Endothelial cell of umbilical vein (primary cell): Measurements from ENCODE around the gene CD79B. TPM values are rescaled to one million over a fixed set of nuclear protein-coding genes. Genes with fewer than 3 reads are reported as not detected.
A peak's percentile ranks its signal among the peaks of the same experiment; 100 is the strongest.

Experiments
- BruUV-seq: library from RNA; stranded (reverse); fragments of 400-500 nt; replicated peaks from 2 replicates; lab custom pipeline; 2021; lab: Mats Ljungman, UMichigan
- CTCF ChIA-PET: fragments of 300-600, 350-600 bp; sonication (Branson Sonifier 250); formaldehyde crosslinking; loops from one replicate; lab custom pipeline; 2021; ENCODE audit warnings: antibody characterized with exemption, inconsistent platforms; lab: Charles Lee
- POLR2A ChIA-PET: fragments of 300-600, 350-600 bp; sonication (Branson Sonifier 250); formaldehyde crosslinking; loops from one replicate; lab custom pipeline; 2021; ENCODE audit warnings: antibody characterized with exemption, inconsistent platforms; lab: Charles Lee
- DNase-seq: peaks from one replicate; pipeline ENCODE4 v3.0.0-alpha.2; 2011; ENCODE audit warnings: low read depth, low spot score
- FAIRE-seq: peaks from 2 replicates; lab custom pipeline; 2011; peaks lifted over from hg19 to GRCh38; lab: Jason Lieb, UNC
- H2AFZ ChIP-seq: 2 replicates; pipeline ENCODE4 v1.6.0; 2012; ENCODE audit warnings: low read depth, low read length, control low read depth, inconsistent platforms
- H3K27ac ChIP-seq: 2 replicates; pipeline ENCODE4 v1.5.1; 2011; ENCODE audit warnings: low read depth, mild to moderate bottlenecking, control low read depth, low read length, moderate library complexity; ENCODE audit not compliant: insufficient read depth
- H3K27me3 ChIP-seq, 2 experiments: 2 replicates each; pipeline versions ENCODE4 v1.6.0 to v1.6.1; 2011; ENCODE audit warnings: low read length in 2 of 2, mixed read lengths in 1 of 2; ENCODE audit not compliant: control insufficient read depth in 2 of 2, insufficient read depth in 2 of 2
- H3K36me3 ChIP-seq, 2 experiments: 2 replicates in 1 of 2; 3 replicates in 1 of 2; pipeline ENCODE4 v1.5.1; 2011; ENCODE audit warnings: low read length in 2 of 2, mild to moderate bottlenecking in 1 of 2, moderate library complexity in 1 of 2; ENCODE audit not compliant: control insufficient read depth in 2 of 2, insufficient read depth in 2 of 2; ENCODE audit errors: extremely low read depth in 1 of 2
- H3K4me1 ChIP-seq: 3 replicates; pipeline ENCODE4 v1.5.1; 2011; ENCODE audit warnings: mild to moderate bottlenecking, low read length; ENCODE audit not compliant: control insufficient read depth, insufficient read depth; ENCODE audit errors: extremely low read depth
- H3K4me2 ChIP-seq: 2 replicates; pipeline ENCODE4 v1.6.1; 2011; ENCODE audit warnings: low read length, control low read depth, mixed read lengths; ENCODE audit not compliant: insufficient read depth
- H3K4me3 ChIP-seq, 3 experiments: fragments of 200-600 bp in 1 of 3; sonication (generic), shearing (Covaris generic) in 1 of 3; replicated peaks in 1 of 3; 2 replicates each; pipeline ENCODE4 v1.5.1; 2011 to 2016; ENCODE audit warnings: control low read depth in 3 of 3, low read length in 3 of 3, mild to moderate bottlenecking in 2 of 3, inconsistent platforms in 1 of 3, low read depth in 1 of 3, moderate library complexity in 1 of 3; ENCODE audit not compliant: insufficient read depth in 1 of 3
- H3K79me2 ChIP-seq: 2 replicates; pipeline ENCODE4 v1.6.0; 2012; ENCODE audit warnings: low read length, inconsistent platforms; ENCODE audit not compliant: control insufficient read depth, insufficient read depth
- H3K9ac ChIP-seq: replicated peaks from 2 replicates; pipeline ENCODE3; 2011; ENCODE audit warnings: low read length, control low read depth; ENCODE audit not compliant: insufficient read depth; ENCODE audit errors: extremely low read depth
- H3K9me1 ChIP-seq: replicated peaks from 3 replicates; pipeline ENCODE4 v1.6.0; 2011; ENCODE audit warnings: mild to moderate bottlenecking, low read length; ENCODE audit not compliant: control insufficient read depth, insufficient read depth; ENCODE audit errors: extremely low read depth
- H3K9me3 ChIP-seq: replicated peaks from 2 replicates; pipeline ENCODE4 v1.5.1; 2012; ENCODE audit warnings: low read length, inconsistent platforms; ENCODE audit not compliant: control insufficient read depth, insufficient read depth
- H4K20me1 ChIP-seq: replicated peaks from 2 replicates; pipeline ENCODE3; 2011; ENCODE audit warnings: mild to moderate bottlenecking, low read length; ENCODE audit not compliant: control insufficient read depth, insufficient read depth; ENCODE audit errors: extremely low read depth
- EZH2 ChIP-seq: IDR thresholded peaks from 2 replicates; pipeline ENCODE4 v1.6.1; 2012; ENCODE audit warnings: borderline replicate concordance, low read depth, mild to moderate bottlenecking, moderate library complexity, low read length, inconsistent platforms; ENCODE audit not compliant: severe bottlenecking
- FOS ChIP-seq: IDR thresholded peaks from 2 replicates; pipeline ENCODE4 v1.6.1; 2011; ENCODE audit warnings: mild to moderate bottlenecking, low read length, moderate library complexity, borderline replicate concordance; ENCODE audit not compliant: insufficient read depth
- GATA2 ChIP-seq: IDR thresholded peaks from 2 replicates; pipeline ENCODE4 v1.7.0; 2011; ENCODE audit warnings: low read depth, mild to moderate bottlenecking, moderate library complexity, mixed read lengths, low read length; ENCODE audit not compliant: insufficient read length, insufficient read depth
- JUN ChIP-seq: IDR thresholded peaks from 2 replicates; pipeline ENCODE4 v1.6.1; 2011; ENCODE audit warnings: borderline replicate concordance, low read depth; ENCODE audit not compliant: insufficient read length, insufficient read depth
- MYC ChIP-seq: IDR thresholded peaks from one replicate; pipeline ENCODE4 v1.6.1; 2011; ENCODE audit warnings: mild to moderate bottlenecking, low read depth, low read length
- POLR2A ChIP-seq: IDR thresholded peaks from 2 replicates; pipeline ENCODE4 v1.6.1; 2012; ENCODE audit warnings: low read depth, mild to moderate bottlenecking, control low read depth, low read length
- POLR2AphosphoS5 ChIP-seq: IDR thresholded peaks from 2 replicates; pipeline ENCODE4 v1.6.1; 2012; ENCODE audit warnings: low read depth, mild to moderate bottlenecking, control low read depth, low read length, moderate library complexity; ENCODE audit not compliant: insufficient read depth
- dilution Hi-C: fragments of 300-500 bp; cut with MboI; formaldehyde crosslinking; loops from one replicate; pipeline ENCODE4 v1.15.0; 2019; ENCODE audit warnings: low sequenced_read_pairs; ENCODE audit not compliant: extremely low pct_ligation_motif_present
- intact Hi-C: fragments of 100-400 bp; cut with micrococcal nuclease; formaldehyde crosslinking; loops from one replicate; pipeline ENCODE4 v1.10.0; 2022
- polyA plus RNA-seq, 4 experiments: library from polyadenylated mRNA; depleted of rRNA in 3 of 4; stranded (reverse) in 3 of 4; unstranded in 1 of 4; fragments of >200 nt; gene quantifications; 2 replicates each; pipeline versions ENCODE4 v1.2.1 to v1.2.3, GENCODE V29; 2011 to 2012; ENCODE audit warnings: missing spikeins in 1 of 4
- total RNA-seq: library from RNA; stranded (reverse); gene quantifications from 2 replicates; pipeline ENCODE4 v1.2.3, GENCODE V29; 2021
- TF ChIP-seq, protein P1 (sequence below): IDR thresholded peaks from 2 replicates; pipeline ENCODE4 v1.6.1; 2011; ENCODE audit not compliant: insufficient read depth, insufficient read length
- TF ChIP-seq, protein P2 (sequence below), 2 donors: IDR thresholded peaks; 1 replicate in 1 of 2; 2 replicates in 1 of 2; pipeline ENCODE4 v1.5.1; 2011; ENCODE audit warnings: low read length in 2 of 2, mild to moderate bottlenecking in 2 of 2, moderate library complexity in 2 of 2, control low read depth in 1 of 2, inconsistent platforms in 1 of 2, low read depth in 1 of 2; ENCODE audit not compliant: insufficient read depth in 1 of 2; ENCODE audit errors: extremely low read depth in 1 of 2

The CD79B gene
- total and polyA plus RNA-seq, 2 donors (not counting 3 experiments of a cell fraction or from before 2014, with no cell fraction given): 2.1 to 3.9 TPM

DNA sequence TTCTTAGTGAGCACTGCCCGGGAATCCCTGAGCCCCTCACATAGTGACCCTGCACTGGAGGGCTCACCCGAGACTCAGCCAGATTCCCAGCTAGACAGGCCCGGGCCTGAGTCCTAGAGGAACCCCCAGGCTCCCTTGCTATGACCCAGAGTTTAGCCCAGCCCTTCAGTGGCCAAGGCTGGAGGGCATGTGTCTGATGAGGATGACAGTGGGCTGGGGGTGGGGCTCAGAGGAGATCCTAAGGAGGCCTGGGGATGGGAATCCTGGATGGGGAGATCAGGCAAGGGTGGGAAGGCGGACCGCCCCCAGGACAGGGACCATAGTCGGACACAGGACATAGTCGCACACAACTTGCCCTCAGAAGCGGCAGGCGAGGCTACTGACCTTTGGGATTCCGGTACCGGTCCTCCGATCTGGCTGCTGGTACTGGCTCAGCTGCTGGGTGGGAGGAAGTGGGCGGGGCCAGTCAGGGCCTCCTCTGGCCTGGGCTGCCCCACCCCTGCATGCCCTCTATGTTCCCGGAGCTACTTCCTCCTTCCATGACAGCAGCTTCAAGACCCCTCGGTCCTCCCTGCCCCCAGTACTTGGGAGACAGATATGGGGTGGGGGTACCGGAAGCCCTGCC is 1.1 kb downstream of the CD79B start:
- H3K27ac ChIP-seq: no peak overlapping the region
- no peaks in the 10 kb centered on the region for H4K20me1 ChIP-seq
- intact Hi-C loops (no loop called here), dilution Hi-C loops (no loop called here)
- H2AFZ ChIP-seq: peak overlapping the region; percentile 53
- H3K9me1 ChIP-seq: no peaks in the 10 kb centered on the region
- no peak overlapping the region for H3K4me2 ChIP-seq
- no peak overlapping the region for H3K9ac ChIP-seq
- no peaks in the 10 kb centered on the region for H3K27me3 ChIP-seq
- no peaks in the 10 kb centered on the region for H3K9me3 ChIP-seq
- CTCF ChIA-PET: interaction anchor here (0.9 to 3.5 kb wide), 4 partner anchors 12 to 19 kb away, joined by 3 to 26 read pairs (median 22); partner anchors contain the start of gene GH1
- peaks cover 4% of the 10 kb centered on the region for H3K4me1 ChIP-seq
- TF ChIP-seq EZH2 (no peak), GATA2 (no peak), POLR2AphosphoS5 (no peak), POLR2A (no peak), MYC (no peak), JUN (no peak), FOS (no peak)
- TF ChIP-seq, protein P1, sequence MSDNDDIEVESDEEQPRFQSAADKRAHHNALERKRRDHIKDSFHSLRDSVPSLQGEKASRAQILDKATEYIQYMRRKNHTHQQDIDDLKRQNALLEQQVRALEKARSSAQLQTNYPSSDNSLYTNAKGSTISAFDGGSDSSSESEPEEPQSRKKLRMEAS: no peak
- TF ChIP-seq, protein P2, sequence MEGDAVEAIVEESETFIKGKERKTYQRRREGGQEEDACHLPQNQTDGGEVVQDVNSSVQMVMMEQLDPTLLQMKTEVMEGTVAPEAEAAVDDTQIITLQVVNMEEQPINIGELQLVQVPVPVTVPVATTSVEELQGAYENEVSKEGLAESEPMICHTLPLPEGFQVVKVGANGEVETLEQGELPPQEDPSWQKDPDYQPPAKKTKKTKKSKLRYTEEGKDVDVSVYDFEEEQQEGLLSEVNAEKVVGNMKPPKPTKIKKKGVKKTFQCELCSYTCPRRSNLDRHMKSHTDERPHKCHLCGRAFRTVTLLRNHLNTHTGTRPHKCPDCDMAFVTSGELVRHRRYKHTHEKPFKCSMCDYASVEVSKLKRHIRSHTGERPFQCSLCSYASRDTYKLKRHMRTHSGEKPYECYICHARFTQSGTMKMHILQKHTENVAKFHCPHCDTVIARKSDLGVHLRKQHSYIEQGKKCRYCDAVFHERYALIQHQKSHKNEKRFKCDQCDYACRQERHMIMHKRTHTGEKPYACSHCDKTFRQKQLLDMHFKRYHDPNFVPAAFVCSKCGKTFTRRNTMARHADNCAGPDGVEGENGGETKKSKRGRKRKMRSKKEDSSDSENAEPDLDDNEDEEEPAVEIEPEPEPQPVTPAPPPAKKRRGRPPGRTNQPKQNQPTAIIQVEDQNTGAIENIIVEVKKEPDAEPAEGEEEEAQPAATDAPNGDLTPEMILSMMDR (IDR thresholded peaks at IDR 0.05; ENCODE audit: extremely low read depth in 1 of 2, insufficient read depth in 1 of 2, low read depth in 1 of 2, low read length in 2 of 2): no peak
- no peaks in the 10 kb centered on the region for H3K79me2 ChIP-seq
- H3K4me3 ChIP-seq: no peak overlapping the region
- FAIRE-seq (peak; percentile 72), DNase-seq (no peak)
- no peaks in the 10 kb centered on the region for H3K36me3 ChIP-seq
- POLR2A ChIA-PET: no interaction called here
- BruUV-seq: no TSS peak
